OCI-LY7 (cell line): Measurements from ENCODE around the gene EPB41L2. TPM values are rescaled to one million over a fixed set of nuclear protein-coding genes. Genes with fewer than 3 reads are reported as not detected.

Source experiments
- BruUV-seq: library from RNA; stranded (reverse); fragments of 400-500 nt; replicated peaks from 2 replicates; lab custom pipeline; 2021; lab: Mats Ljungman, UMichigan
- CTCF ChIA-PET: fragments of 300-600 bp; sonication (Branson Sonifier 250); formaldehyde crosslinking; loops from one replicate; lab custom pipeline; 2022; ENCODE audit warnings: antibody characterized with exemption; ENCODE audit not compliant: unreplicated experiment; lab: Charles Lee
- POLR2A ChIA-PET: fragments of 300-600 bp; sonication (Branson Sonifier 250); formaldehyde crosslinking; loops from one replicate; lab custom pipeline; 2022; ENCODE audit warnings: antibody characterized with exemption; lab: Charles Lee
- DNase-seq: peaks from one replicate; pipeline ENCODE4 v3.0.0-alpha.2; 2015; ENCODE audit warnings: low spot score
- H2AFZ ChIP-seq: fragments of 200-600 bp; sonication (generic), shearing (Covaris generic); 2 replicates; pipeline ENCODE4 v1.6.1; 2014; ENCODE audit warnings: mild to moderate bottlenecking, antibody characterized with exemption, low read length, moderate library complexity
- H3K27ac ChIP-seq: fragments of 200-600 bp; sonication (generic); 2 replicates; pipeline ENCODE4 v1.5.1; 2014; ENCODE audit warnings: mixed run types, low read depth, mild to moderate bottlenecking, moderate library complexity, low read length, inconsistent platforms; ENCODE audit not compliant: poor library complexity, severe bottlenecking
- H3K36me3 ChIP-seq: fragments of 200-600 bp; sonication (generic); 2 replicates; pipeline ENCODE4 v1.6.1; 2014; ENCODE audit warnings: mild to moderate bottlenecking, antibody characterized with exemption, low read length, moderate library complexity, mixed read lengths; ENCODE audit not compliant: insufficient read depth
- H3K4me1 ChIP-seq: fragments of 200-600 bp; sonication (generic); 2 replicates; pipeline ENCODE4 v1.5.1; 2014; ENCODE audit warnings: mild to moderate bottlenecking, low read length; ENCODE audit not compliant: insufficient read depth, poor library complexity, severe bottlenecking
- H3K4me2 ChIP-seq: fragments of 200-600 bp; sonication (generic); 2 replicates; pipeline ENCODE4 v1.6.1; 2014; ENCODE audit warnings: mild to moderate bottlenecking, low read length
- H3K4me3 ChIP-seq: fragments of 200-600 bp; sonication (generic); 2 replicates; pipeline ENCODE4 v1.5.1; 2014; ENCODE audit warnings: mild to moderate bottlenecking, low read depth, low read length; ENCODE audit not compliant: poor library complexity, severe bottlenecking
- H3K79me2 ChIP-seq: fragments of 200-600 bp; sonication (generic); 2 replicates; pipeline ENCODE4 v1.6.1; 2016; ENCODE audit warnings: low read depth, mild to moderate bottlenecking, low read length, moderate library complexity, mixed read lengths; ENCODE audit not compliant: insufficient read depth
- H3K9me2 ChIP-seq: fragments of 200-600 bp; sonication (generic); 2 replicates; pipeline ENCODE4 v1.6.1; 2016; ENCODE audit warnings: mild to moderate bottlenecking, low read length, mixed read lengths; ENCODE audit not compliant: insufficient read depth
- H3K9me3 ChIP-seq: fragments of 200-600 bp; sonication (generic); 2 replicates; pipeline ENCODE4 v1.6.1; 2014; ENCODE audit warnings: mild to moderate bottlenecking, mixed run types, low read length, mixed read lengths
- H4K20me1 ChIP-seq: fragments of 200-600 bp; sonication (generic); 2 replicates; pipeline ENCODE4 v1.6.1; 2014; ENCODE audit warnings: mild to moderate bottlenecking, antibody characterized with exemption, low read length, moderate library complexity, mixed read lengths; ENCODE audit not compliant: insufficient read depth
- EZH2phosphoT487 ChIP-seq: fragments of 200-600 bp; sonication (generic); IDR thresholded peaks from 2 replicates; pipeline ENCODE4 v1.6.1; 2018; ENCODE audit warnings: low read depth, borderline replicate concordance, mild to moderate bottlenecking, mixed run types, antibody characterized with exemption, low read length, moderate library complexity, mixed read lengths
- intact Hi-C: fragments of 100-400 bp; cut with micrococcal nuclease; formaldehyde crosslinking; loops from one replicate; pipeline ENCODE4 v1.10.0; 2022; ENCODE audit not compliant: unreplicated experiment
- total RNA-seq, 2 experiments: library from RNA; depleted of rRNA in 1 of 2; stranded (reverse); fragments of >200 nt in 1 of 2; shearing (Covaris generic) in 1 of 2; gene quantifications; 2 replicates each; pipeline ENCODE4 v1.2.3, GENCODE V29; 2014 to 2022
- TF ChIP-seq, protein P1 (sequence below): fragments of 200-600 bp; sonication (generic); conservative IDR thresholded peaks from 2 replicates; pipeline ENCODE4 v1.5.1; 2014; ENCODE audit warnings: mild to moderate bottlenecking, antibody characterized with exemption, low read length, moderate library complexity, mixed read lengths

EPB41L2 gene
- total RNA-seq, 2 experiments from 2014 or later = 36.7 to 138 TPM

DNA sequence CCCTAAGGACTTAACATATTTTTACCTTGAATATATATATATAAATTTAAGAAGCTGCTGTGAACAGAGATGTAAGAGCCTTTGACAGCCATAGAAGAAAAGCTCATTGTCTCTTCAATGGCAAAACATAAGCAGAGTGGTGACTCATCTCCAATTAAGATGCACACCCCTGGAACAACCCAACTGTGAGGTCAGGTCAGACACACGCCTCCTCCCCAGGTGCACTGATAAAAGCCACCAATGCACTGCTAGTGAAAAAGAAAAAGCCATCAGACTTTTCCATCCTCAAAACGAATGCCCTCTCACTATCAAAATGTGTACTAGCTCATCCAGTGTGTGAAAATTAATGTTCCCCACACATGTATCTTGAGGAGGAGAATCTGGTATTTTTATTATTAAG, 135.7 kb downstream of the EPB41L2 start:
- no peak overlapping the region for H2AFZ ChIP-seq
- intact Hi-C loops = no loop called here
- no peak overlapping the region for H3K4me2 ChIP-seq
- TF ChIP-seq, protein P1, sequence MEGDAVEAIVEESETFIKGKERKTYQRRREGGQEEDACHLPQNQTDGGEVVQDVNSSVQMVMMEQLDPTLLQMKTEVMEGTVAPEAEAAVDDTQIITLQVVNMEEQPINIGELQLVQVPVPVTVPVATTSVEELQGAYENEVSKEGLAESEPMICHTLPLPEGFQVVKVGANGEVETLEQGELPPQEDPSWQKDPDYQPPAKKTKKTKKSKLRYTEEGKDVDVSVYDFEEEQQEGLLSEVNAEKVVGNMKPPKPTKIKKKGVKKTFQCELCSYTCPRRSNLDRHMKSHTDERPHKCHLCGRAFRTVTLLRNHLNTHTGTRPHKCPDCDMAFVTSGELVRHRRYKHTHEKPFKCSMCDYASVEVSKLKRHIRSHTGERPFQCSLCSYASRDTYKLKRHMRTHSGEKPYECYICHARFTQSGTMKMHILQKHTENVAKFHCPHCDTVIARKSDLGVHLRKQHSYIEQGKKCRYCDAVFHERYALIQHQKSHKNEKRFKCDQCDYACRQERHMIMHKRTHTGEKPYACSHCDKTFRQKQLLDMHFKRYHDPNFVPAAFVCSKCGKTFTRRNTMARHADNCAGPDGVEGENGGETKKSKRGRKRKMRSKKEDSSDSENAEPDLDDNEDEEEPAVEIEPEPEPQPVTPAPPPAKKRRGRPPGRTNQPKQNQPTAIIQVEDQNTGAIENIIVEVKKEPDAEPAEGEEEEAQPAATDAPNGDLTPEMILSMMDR = no peak
- TF ChIP-seq EZH2phosphoT487 = no peak
- H3K27ac ChIP-seq = no peak overlapping the region
- POLR2A ChIA-PET = interaction anchor here (0.6 to 1.1 kb wide), 3 partner anchors 11 to 27 kb away, joined by 4 read pairs; no protein-coding TSS in a partner anchor
- peaks cover 10% of the 10 kb centered on the region for H3K36me3 ChIP-seq
- no peaks in the 10 kb centered on the region for H3K4me1 ChIP-seq
- BruUV-seq = no TSS peak
- peaks cover 3% of the 10 kb centered on the region; the same call in 1 of the 2 replicates for H3K9me3 ChIP-seq
- no peaks in the 10 kb centered on the region for H4K20me1 ChIP-seq
- no peaks in the 10 kb centered on the region for H3K9me2 ChIP-seq
- no peak for DNase-seq
- no peak overlapping the region for H3K4me3 ChIP-seq
- H3K79me2 ChIP-seq = no peaks in the 10 kb centered on the region
- CTCF ChIA-PET = no interaction called here

DNA sequence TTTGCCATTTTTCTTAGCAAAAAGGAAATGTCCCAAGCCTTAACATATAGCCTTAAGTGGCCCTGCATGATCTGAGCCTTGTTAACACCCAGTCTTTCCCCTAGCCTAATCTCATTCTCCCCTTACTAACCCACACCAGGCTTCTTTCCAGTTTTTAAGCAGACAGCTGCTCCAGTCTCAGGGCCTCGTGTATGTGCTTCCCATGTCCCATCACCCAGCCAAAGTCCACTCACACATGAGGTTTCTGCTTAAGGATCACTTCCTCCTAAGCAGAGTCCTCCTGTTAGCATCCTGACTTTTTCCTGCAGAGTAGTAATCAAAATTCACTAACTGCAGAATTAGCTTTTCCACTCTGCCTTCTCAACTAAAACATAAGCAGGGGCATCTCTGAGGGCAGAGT, 139.7 kb downstream of the EPB41L2 start:
- Histone ChIP-seq H2AFZ (no peak overlapping the region), H3K4me1 (peaks cover 4% of the 10 kb centered on the region), H3K4me3 (no peak overlapping the region), H3K79me2 (no peaks in the 10 kb centered on the region), H3K9me3 (no peaks in the 10 kb centered on the region), H3K4me2 (no peak overlapping the region), H3K36me3 (peaks cover 10% of the 10 kb centered on the region), H3K9me2 (no peaks in the 10 kb centered on the region), H3K27ac (no peak overlapping the region), H4K20me1 (no peaks in the 10 kb centered on the region)
- ChIA-PET POLR2A (interaction anchor here (1.1 kb wide), 1 partner anchor 8 kb away, joined by 3 read pairs; no protein-coding TSS in a partner anchor), CTCF (no interaction called here)
- DNase-seq = no peak
- TF ChIP-seq EZH2phosphoT487 = no peak
- TF ChIP-seq, protein P1 = no peak
- intact Hi-C loops = no loop called here
- BruUV-seq = no TSS peak

DNA sequence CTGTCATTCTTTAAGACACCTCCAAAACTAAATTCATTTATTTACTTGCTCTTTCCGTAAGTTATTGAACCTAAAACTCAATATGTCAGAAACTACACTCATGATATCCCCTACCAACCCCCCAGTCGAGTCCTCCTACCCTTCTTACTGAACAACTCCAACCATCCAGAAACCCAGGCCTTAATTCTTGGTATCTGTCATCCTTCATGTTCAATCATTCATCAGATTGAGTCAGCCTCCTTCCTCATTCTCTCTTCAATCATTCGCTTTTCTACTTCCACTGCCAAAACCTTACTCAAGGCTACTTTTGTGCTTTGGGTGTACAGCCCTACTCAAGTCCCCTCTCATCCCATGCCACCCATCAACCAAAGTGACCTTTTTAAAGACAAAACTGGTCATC, 140.1 kb downstream of the EPB41L2 start:
- Histone ChIP-seq H3K4me1 (peaks cover 4% of the 10 kb centered on the region), H3K9me2 (no peaks in the 10 kb centered on the region), H3K27ac (no peak overlapping the region), H3K9me3 (no peaks in the 10 kb centered on the region), H3K79me2 (no peaks in the 10 kb centered on the region), H3K4me3 (no peak overlapping the region), H2AFZ (no peak overlapping the region), H3K4me2 (no peak overlapping the region), H4K20me1 (no peaks in the 10 kb centered on the region), H3K36me3 (peaks cover 10% of the 10 kb centered on the region)
- no peak for DNase-seq
- intact Hi-C loops = no loop called here
- ChIA-PET POLR2A (interaction anchor here (1.1 kb wide), 1 partner anchor 8 kb away, joined by 3 read pairs; no protein-coding TSS in a partner anchor), CTCF (no interaction called here)
- BruUV-seq = no TSS peak
- TF ChIP-seq, protein P1 = no peak
